ENCODE data around the gene GLIPR1. TPM values are rescaled to one million over a fixed set of nuclear protein-coding genes. Genes with fewer than 3 reads are reported as not detected.

Gene GLIPR1
- polyA plus RNA-seq, 1 donor from 2014 or later: 0.12 TPM

- Histone ChIP-seq H3F3A (ENCODE audit: insufficient read depth, low read length, poor library complexity, severe bottlenecking) (no peaks in the 10 kb centered on the region), H3K9me3 (ENCODE audit: low read length) (no peaks in the 10 kb centered on the region), H4K20me1 (ENCODE audit: insufficient read depth) (no peaks in the 10 kb centered on the region), H3K9ac (ENCODE audit: low read length) (no peak overlapping the region), H3K4me2 (ENCODE audit: low read length) (no peak overlapping the region), H3K27ac (ENCODE audit: low read length) (no peak overlapping the region), H3K79me2 (replicated peaks; ENCODE audit: insufficient read depth, low read length) (no peaks in the 10 kb centered on the region), H3K4me3 (ENCODE audit: low read length) (no peak overlapping the region), H3K9me2 (ENCODE audit: insufficient read depth, low read length) (no peaks in the 10 kb centered on the region), H3K36me3 (ENCODE audit: insufficient read depth, low read length) (no peaks in the 10 kb centered on the region), H3K27me3 (ENCODE audit: insufficient read depth, low read depth, low read length) (no peaks in the 10 kb centered on the region), H2AFZ (ENCODE audit: low read depth, low read length) (no peak overlapping the region)
- TF ChIP-seq TAF1 (IDR thresholded peaks at IDR 0.05; ENCODE audit: low read depth): no peak
- TF ChIP-seq POLR2AphosphoS5 (IDR thresholded peaks at IDR 0.05): no peak
- no peak for TF ChIP-seq EZH2 (IDR thresholded peaks at IDR 0.05; ENCODE audit: borderline replicate concordance, insufficient read depth, low read length, poor library complexity, severe bottlenecking)
- no peak for TF ChIP-seq MXI1 (conservative IDR thresholded peaks at IDR 0.05; ENCODE audit: poor library complexity, severe bottlenecking)
- no peak for TF ChIP-seq EP300 (conservative IDR thresholded peaks at IDR 0.05; ENCODE audit: poor library complexity, severe bottlenecking)
- no peak for TF ChIP-seq REST (IDR thresholded peaks at IDR 0.05; ENCODE audit: borderline replicate concordance)
Observed at GRCh38 chr12:75551477-75551876, 70.9 kb downstream of the GLIPR1 start.

GRCh38 chr12:75553398-75553797 lies 72.8 kb downstream of the GLIPR1 start:
- TF ChIP-seq RAD21 (conservative IDR thresholded peaks at IDR 0.05): no peak
- no peak for TF ChIP-seq TAF1 (IDR thresholded peaks at IDR 0.05; ENCODE audit: low read depth)
- TF ChIP-seq CTCF (IDR thresholded peaks at IDR 0.05; ENCODE audit: poor library complexity, severe bottlenecking): no peak
- no peak for TF ChIP-seq EZH2 (IDR thresholded peaks at IDR 0.05; ENCODE audit: borderline replicate concordance, insufficient read depth, low read length, poor library complexity, severe bottlenecking)
- TF ChIP-seq SMC3 (conservative IDR thresholded peaks at IDR 0.05; ENCODE audit: poor library complexity): no peak
- no peak for TF ChIP-seq MXI1 (conservative IDR thresholded peaks at IDR 0.05; ENCODE audit: poor library complexity, severe bottlenecking)
- no peak for TF ChIP-seq EP300 (conservative IDR thresholded peaks at IDR 0.05; ENCODE audit: poor library complexity, severe bottlenecking)
- no peak for TF ChIP-seq POLR2AphosphoS5 (IDR thresholded peaks at IDR 0.05)
- TF ChIP-seq REST (IDR thresholded peaks at IDR 0.05; ENCODE audit: borderline replicate concordance): no peak
- Histone ChIP-seq H2AFZ (ENCODE audit: low read depth, low read length) (no peak overlapping the region), H3K9me2 (ENCODE audit: insufficient read depth, low read length) (no peaks in the 10 kb centered on the region), H3F3A (ENCODE audit: insufficient read depth, low read length, poor library complexity, severe bottlenecking) (no peaks in the 10 kb centered on the region), H3K27ac (ENCODE audit: low read length) (no peak overlapping the region), H3K36me3 (ENCODE audit: insufficient read depth, low read length) (no peaks in the 10 kb centered on the region), H3K9ac (ENCODE audit: low read length) (no peak overlapping the region), H3K9me3 (ENCODE audit: low read length) (no peaks in the 10 kb centered on the region), H3K27me3 (ENCODE audit: insufficient read depth, low read depth, low read length) (no peaks in the 10 kb centered on the region), H3K79me2 (replicated peaks; ENCODE audit: insufficient read depth, low read length) (no peaks in the 10 kb centered on the region), H3K4me3 (ENCODE audit: low read length) (no peak overlapping the region), H4K20me1 (ENCODE audit: insufficient read depth) (no peaks in the 10 kb centered on the region), H3K4me2 (ENCODE audit: low read length) (no peak overlapping the region)

Other genes starting within 250 kb of the GLIPR1 start
- gene CAPS2, start 150.4 kb upstream of the GLIPR1 start, polyA plus RNA-seq: 2.1 TPM in 2 replicates
- not detected in 2 replicates for gene GLIPR1L1, start 146.1 kb upstream of the GLIPR1 start, polyA plus RNA-seq
- gene GLIPR1L2, start 89.7 kb upstream of the GLIPR1 start, polyA plus RNA-seq: 0.89 and 1.0 TPM in 2 replicates
- gene KRR1, start 30.9 kb downstream of the GLIPR1 start, polyA plus RNA-seq: 60.9 and 74.5 TPM in 2 replicates